Endothelial cell of hepatic sinusoid (primary cell): ENCODE results near the gene COL23A1.

Experiments
- in situ Hi-C: cut with HindIII; loops from 2 replicates; pipeline ENCODE4 v1.10.0; 2017; ENCODE audit warnings: low sequenced_read_pairs

The COL23A1 gene

DNA sequence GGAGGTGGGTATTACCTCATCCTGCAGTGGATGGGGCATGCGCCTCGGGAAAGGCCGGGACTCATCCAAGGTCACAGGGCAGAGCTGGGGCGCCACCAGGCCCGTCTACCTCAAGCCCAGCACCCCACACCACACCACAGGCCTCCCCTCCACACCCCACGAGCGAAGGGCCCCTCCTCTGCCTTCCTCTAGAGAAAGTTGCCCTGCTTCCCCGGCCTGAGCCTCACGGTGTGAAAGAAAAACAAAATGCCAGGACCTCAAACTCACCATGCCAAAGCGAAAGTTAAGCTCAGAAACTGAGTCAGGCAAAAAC, 161.1 kb downstream of the COL23A1 start:
- in situ Hi-C loops: no loop called here

GRCh38 chr5:178428341-178429155, 161.6 kb downstream of the COL23A1 start:
- in situ Hi-C loops: no loop called here

DNA sequence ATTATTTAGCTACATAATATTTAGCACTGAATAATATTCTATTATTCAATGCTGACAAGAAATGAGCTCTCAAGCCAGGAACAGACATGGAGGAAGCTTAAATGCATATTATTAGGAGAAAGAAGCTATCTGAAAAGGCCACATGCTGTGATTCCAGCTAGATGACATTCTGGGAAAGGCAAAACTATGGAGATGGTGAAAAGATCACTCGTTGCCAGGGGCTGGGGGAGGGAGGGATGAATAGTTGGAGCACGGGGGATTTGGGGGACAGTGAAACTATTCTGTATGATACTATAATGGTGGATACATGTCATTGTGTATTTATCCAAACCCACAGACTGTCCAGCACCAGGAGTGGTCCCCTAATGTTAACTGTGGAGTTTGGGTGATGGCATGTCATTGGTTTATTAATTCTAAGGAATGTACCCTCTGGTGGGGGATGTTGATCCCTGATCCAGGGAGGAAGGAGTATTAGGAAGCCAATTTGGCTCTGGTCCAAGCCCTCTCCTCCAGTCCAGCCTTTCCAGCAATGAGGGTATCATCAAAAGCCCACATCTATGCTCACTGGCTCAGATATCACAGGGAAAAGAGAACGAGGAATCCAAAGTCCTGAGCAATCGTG, 162.5 kb downstream of the COL23A1 start:
- in situ Hi-C loops: no loop called here

DNA sequence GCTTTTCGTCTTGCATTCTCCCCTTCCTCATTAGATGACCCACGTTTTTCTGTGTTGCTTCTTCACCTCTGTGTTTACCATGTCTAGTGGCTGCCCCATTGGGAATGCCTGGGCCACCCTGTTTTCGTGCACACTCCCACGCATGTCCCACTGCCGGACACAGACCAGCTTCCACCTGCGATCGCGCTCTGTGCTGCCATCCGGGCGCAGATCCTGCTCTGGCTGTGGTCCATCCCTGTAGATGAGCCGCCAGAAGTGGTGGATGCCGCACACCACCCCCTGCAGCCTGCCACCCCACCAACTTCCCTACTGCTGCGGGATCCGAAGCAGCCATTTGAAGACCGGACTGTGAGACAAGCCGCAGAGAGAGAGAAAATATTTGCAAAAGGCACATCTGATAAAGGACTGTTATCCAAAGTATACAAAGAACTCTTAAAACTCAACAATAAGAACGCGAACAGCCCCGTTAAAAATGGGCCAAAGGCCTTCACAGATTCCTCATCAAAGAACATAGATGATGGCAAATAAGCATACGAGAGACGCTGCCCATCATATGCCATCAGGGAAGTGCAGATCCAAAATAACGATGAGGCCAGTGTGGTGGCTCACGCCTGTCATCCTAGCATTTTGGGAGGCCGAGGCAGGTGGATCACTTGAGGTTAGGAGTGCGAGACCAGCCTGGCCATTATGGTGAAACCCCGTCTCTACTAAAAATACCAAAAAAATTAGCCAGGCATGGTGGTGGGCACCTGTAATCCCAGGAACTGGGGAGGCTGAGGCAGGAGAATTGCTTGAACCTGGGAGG, 163.7 kb downstream of the COL23A1 start:
- in situ Hi-C loops: no loop called here

DNA sequence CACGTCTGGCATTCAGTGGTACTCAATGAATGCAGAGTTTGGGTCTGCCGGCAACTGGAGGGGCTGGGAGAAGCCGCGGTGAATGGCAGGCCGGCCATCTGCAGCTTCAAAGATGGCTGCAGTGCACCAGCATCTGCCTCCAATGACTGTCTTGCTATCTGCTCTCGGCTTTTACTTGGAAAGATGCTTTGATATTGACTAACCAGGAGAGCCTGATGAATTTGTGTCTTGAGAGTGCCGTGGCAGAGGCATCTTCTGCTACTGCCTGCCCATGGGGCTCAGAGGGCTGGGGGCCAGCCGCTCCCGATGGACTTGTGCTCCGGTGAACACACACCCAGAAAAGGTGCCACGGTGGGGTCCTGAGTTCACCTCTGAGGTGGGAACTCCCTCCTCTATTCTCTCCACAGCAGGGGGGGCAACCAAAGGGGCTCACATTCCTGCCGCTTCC, 164.5 kb downstream of the COL23A1 start:
- in situ Hi-C loops: no loop called here

GRCh38 chr5:178424810-178425177, 165.4 kb downstream of the COL23A1 start:
- in situ Hi-C loops: no loop called here

GRCh38 chr5:178423901-178424809, 166.0 kb downstream of the COL23A1 start:
- in situ Hi-C loops: no loop called here

DNA sequence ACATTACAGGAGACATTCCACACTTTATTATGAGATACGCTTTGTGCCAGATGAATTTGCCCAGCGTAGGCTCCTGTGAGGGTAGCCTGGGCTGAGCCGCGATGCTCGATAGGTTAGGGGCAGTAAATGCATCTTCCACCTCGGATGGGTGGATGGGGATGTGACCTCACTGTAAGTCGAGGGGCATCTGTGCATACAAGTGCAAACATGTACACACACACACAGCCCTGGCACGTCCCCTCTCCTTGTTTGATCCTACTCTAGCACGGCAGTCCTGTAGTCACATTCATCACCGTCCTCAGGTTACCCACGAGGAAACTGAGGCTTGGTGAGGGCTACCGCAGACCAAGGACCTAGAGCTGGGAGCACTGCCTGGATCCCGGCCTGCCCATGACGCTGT, 166.8 kb downstream of the COL23A1 start:
- in situ Hi-C loops: no loop called here

GRCh38 chr5:178422400-178422775, 167.8 kb downstream of the COL23A1 start:
- in situ Hi-C loops: no loop called here

DNA sequence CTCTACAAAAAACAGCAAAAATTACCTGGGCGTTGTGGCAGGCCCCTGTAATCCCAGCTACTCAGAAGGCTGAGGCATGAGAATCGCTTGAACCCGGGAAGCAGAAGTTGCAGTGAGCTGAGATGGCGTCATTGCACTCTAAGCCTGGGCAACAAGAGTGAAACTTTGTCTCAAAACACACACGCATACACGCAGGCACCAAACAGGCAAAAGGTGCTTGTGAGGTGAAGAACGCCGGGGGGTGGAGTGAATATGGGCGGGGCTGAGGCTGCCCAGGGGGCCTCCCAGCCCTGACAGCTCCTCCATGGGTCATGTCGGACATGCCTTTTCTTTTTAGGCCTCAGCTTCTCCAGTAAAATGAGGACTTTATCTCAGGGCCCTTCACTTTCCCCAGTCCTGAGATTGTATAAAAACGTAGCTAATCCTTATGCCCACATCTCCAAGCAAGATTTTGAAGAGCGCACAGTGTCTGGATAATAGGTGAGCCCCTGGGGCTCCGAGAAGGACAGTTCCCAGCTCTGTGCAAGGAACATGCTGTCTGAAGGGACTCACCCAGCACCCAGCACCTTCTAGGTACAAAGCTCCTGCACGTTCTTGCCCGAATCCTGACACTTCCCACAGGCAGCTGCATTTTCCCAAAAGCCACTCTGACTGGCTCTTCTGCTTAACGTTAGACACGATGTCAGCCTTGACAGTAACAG, 168.3 kb downstream of the COL23A1 start:
- in situ Hi-C loops: no loop called here

GRCh38 chr5:178421128-178421527, 169.1 kb downstream of the COL23A1 start:
- in situ Hi-C loops: no loop called here

DNA sequence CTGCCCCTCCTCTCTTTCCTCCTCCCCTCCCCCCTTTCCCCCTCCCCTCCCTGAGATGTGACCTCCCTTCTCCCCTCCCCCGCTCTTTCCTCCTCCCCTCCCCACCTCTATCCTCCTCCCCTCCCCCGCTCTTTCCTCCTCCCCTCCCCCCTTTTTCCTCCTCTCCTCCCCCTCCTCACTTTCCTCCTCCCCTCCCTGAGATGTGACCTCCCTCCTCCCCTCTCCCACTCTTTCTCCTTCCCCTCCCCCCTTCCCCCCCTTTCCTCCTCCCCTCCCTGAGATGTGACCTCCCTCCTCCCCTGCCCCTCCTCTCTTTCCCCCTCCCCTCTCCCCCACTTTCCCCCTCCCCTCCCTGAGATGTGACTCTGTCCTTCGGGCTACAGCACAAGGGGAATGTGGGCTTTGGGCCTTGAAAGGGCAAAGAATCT, 169.8 kb downstream of the COL23A1 start:
- in situ Hi-C loops: no loop called here

- in situ Hi-C loops: no loop called here
Measured at GRCh38 chr5:178419651-178420050, 170.5 kb downstream of the COL23A1 start.

- in situ Hi-C loops: no loop called here
Measured at GRCh38 chr5:178419196-178419595, 171.0 kb downstream of the COL23A1 start.

- in situ Hi-C loops: no loop called here
Measured at GRCh38 chr5:178418471-178419010, 171.7 kb downstream of the COL23A1 start.

- in situ Hi-C loops: no loop called here
Measured at GRCh38 chr5:178418031-178418430, 172.2 kb downstream of the COL23A1 start.

DNA sequence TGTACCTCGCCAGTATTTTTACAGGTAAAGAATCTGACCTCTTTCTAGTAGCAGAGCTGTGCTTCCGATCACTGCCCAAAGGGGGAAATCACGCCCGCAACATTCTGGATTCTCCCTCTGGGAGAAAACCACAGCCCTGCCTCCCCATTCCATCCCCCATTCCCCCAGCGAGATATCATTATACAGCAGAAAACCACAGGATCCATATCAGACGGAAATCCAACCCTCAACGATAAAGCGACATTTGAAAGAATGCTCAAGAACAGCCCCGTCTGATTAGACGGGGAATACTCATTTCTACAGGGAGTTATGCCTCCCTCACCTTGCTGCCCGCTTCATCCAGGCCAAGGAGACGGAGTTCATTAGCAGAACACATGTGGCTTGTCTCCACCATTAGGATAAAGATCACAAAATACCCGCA, 172.8 kb downstream of the COL23A1 start:
- in situ Hi-C loops: no loop called here

GRCh38 chr5:178416919-178417318, 173.3 kb downstream of the COL23A1 start:
- in situ Hi-C loops: no loop called here

DNA sequence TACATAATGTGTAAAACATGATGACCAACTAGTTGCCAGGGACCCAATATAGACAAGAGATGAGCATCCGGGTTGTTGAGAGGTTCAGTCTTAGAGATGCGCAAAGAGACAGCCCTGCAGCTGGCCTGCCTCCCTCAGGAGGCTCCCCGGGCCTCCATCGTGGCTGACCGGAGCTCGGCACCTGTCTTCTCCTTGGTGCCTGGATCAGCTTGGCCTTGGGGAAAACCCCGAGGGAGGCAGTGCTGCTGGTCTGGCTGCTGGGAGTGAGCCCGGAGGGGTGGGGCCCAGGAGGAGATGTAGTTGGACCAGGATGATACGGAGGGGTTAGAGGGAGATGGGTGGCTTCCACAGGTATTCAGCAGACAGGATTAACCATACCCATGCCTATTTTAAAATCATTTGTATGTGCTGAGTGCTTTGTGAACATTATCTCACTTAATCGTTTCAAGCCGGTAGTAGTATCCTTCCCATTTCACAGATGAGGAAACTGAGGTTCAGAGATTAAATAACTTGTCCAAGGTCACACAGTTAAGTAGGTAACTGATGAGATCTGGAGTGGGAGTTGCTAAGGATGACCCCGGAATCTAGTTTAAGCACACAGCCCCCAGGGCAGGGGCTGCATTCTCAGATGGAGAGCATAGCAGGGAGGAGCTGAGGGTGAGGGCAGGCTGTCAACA, 173.8 kb downstream of the COL23A1 start:
- in situ Hi-C loops: no loop called here
